HK-2 (cell line): ENCODE results near the gene ARHGAP19.
A peak's percentile ranks its signal among the peaks of the same experiment; 100 is the strongest.

ENCODE experiments used
- DNase-seq: peaks from one replicate; pipeline ENCODE4 v3.0.0-alpha.2; 2018; ENCODE audit not compliant: unreplicated experiment

Gene ARHGAP19

DNA sequence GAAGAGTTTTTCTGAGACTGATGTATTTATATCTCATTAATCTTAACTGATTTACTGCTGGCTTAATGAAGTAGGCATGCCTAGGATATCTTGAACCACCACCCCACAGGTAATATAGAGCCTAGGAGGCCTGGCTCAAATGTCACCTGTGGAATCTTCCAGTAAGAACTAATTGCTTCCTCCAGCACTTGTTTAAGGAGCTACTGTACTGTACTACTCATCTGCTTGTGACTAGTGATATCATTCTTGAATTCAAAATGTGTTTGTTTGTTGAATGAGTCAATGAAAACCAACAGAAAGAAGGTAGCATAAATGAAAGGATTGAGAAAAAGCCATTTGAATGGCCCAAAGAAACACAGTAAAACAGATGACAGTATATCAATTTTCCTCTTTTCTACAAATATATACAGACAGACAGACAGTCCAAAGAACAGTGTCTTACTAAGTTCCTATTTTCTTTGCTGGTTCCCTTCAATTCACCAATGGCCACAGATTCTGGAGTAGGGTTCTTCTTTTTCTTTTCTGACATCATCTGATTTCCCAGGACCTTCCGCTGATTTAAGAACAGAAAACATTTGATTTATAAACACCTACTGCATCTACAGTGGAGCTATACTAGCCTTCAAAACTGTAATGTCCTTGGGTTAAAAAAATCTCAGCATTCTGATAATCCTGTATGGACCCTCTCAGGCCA lies 63.0 kb downstream of the ARHGAP19 start:
- no peak for DNase-seq

DNA sequence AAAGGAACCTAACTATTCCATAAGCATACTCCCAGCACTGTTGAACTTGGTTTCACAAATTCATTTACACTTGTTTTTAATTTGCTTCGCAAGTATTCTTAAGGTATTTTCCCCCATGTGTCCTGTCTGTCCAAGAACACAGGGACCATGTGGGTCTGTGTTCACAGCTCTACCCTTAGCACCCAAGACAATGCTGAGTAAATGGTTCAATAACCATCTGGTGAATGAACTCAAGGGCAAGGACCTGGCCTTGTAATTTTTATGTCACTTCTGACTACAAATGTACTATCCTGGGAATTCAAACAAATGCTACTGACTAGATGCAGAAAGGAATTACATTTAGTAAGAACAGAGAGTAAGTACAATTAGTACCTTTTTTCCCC lies 63.7 kb downstream of the ARHGAP19 start:
- DNase-seq, result no peak

DNA sequence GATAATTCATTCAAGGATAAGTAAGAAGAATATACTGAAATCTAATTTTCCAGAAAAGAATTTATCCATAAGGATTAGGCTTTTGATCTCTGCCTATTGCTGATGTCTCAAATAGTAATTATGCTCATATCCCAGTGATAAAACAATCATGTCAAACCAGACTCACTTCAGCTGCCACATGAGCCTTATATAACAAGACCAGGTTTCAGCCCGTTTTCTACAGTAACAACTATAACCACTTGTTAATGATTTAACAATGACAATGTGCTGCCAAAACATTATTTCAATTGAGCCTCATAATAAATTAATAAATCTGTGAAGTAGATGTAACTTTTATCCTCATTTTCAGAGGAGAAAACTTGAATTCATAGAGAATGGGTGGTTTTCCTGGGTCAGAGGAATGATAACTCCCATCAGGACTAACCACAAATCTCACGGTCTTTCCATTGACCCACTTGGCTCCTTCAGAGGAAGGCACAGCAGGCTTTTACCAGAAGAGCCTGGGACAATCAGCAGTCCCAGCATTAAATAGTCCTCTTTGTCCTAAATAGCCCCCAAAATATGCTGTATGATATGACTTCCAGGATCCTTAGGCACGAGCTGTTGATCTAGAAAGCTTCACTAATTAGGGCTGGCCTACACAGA lies 64.2 kb downstream of the ARHGAP19 start:
- DNase-seq, result no peak

DNA sequence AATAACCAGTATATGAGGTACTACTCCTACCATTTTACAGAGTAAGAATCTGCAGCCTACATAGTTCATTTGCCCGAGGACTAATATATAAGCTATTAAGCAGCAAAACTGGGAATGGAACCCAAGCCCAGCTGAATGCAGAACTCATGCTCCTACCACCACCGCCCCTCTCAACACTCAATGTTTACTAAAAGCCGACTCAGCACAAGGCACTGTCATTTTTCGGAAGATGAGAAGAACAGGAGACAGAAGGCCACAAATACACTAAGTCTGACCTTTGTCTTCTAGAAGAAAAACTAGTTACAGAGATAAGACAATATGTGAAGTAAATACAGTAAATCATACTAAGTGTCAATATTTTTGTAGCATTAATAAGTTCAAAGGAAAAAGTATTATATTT lies 66.0 kb downstream of the ARHGAP19 start:
- no peak for DNase-seq

DNA sequence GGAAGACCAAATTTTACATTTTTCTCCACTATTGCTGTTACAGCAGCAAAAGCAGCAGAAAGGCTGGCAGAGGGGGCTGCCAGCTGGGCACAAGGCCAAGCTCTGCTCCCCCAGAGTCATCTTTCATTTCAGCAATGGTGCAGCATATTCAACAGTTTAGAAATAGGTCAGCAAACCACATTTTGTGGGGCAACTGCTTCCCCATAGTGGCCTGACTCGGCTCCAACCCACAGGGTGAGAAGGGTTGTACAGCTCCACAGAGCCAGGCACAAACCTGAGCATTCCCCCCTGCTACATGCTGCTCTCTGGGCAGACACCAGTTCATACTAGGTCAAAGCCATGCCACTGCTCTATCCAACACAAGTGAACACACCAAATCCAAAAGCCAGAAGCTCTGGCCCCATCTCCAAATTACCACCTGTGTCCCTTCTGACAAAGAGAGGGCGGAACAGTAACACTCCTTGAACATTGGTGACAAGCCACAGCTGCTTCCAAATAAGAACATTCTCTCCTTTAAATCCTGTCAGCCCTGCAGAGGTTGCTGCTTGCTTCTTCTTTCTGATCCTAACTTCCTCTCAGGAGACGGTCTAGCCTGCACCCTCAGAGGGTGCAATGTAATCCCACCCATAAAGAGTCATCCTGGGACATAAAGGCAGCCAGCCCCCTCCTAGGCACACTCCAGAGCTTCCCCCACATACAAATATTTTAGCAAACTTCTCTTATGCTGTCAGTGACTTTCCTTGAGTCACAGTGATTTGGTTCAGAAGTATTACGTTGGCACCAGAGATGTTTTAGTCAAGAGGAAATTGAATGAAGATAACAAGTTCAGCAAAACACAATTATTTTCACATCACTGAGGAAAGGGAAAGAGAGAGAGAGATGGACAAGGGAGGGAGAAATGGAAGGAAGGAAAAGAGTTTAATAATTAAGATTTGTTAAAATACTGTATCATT lies 67.7 kb downstream of the ARHGAP19 start:
- DNase-seq, result no peak

DNA sequence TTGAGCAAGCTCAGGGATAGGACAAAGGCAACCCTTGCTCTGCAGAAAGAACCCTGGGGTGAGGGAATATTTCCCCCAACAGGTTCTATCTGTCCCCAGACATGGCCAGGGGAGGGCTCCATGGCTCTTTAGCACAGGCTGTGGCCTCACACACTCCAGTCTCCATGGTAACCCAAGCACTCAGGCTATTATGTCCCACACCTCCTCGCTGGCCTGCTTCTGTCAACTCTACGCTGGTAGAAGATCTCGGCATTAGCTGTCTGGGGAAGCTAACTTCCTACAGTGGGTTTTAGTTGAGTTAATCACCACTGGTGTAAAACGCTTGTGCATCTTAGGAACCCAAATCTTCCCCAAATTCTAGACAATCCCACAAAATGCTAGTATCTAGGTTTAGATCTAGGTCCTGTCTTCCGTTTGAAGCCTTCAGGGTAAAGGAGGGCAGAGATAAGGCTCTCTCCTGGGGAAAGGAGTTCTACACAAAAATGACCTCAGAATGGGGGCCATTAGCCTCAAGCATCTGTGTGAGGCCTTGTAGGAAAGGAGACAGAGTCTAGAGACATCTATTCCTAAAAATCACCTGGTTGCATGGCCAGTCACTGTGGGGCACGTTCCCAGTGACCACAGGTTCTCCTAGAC lies 70.0 kb downstream of the ARHGAP19 start:
- DNase-seq, result no peak

DNA sequence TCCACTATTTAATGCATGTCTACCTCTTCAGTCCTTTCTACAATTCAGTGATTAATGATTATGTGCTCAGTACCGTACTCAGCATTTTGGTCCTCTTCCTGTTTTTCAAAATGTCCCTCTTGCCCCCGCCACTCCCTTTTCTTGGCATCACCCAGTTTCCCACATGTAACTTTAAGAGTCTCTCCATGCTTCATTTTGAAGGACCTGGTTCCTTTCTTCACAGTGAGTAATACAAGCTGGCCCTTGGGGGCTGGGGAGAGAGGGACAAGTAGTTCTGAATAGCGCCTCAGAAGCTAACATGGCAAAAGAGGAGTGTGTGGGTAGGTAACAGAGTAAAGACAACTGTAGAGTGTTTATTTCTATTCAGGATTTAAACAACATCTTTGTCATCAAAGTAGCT lies 72.1 kb downstream of the ARHGAP19 start:
- no peak for DNase-seq

DNA sequence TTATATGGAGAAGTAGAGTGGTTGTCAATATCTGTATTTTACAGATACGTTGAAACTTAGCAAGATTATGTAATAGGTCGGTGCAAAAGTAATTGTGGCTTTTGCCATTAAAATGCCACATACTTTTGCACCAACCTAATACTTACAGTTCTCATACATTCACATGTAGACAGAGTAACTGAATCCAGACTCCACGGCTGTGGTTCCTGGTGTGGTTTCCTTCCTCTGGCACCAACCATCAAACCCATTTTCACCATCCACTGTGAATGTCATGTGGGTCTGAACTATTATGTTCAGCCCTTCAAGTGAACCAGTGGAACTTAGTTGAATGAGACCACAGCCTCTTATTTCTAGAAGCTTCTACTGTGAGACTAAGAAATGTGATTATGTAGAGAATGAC lies 75.1 kb downstream of the ARHGAP19 start:
- no peak for DNase-seq

DNA sequence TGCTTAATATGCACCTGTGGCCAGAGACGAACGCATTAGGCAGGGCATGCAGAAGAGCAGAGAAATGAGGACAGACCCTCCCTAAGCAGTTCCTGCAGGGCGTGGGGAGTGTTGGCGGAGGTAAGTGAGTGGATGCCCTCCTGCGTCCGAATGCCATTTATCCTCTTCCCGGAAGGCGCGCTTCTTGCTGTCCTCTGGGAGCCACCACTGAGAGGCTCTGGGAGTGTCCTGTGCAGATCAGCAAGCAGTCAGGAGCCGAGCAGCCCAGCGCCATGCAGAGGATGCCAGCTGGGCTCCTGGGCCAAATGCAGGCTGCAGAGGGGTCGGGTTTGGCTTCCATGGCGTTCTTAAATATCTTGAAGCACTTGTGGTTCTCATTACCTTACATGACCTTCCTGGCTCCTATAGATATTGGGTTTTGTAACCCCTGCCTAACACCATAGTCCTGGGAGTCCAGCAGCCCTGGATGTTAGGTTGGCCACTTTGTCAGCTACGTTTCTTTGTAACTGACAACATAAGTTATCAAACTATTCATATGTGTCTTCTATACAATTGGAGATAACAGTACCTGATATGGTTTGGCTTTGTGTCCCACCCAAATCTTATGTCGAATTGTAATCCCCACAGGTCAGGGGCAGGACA lies 76.7 kb downstream of the ARHGAP19 start:
- no peak for DNase-seq

DNA sequence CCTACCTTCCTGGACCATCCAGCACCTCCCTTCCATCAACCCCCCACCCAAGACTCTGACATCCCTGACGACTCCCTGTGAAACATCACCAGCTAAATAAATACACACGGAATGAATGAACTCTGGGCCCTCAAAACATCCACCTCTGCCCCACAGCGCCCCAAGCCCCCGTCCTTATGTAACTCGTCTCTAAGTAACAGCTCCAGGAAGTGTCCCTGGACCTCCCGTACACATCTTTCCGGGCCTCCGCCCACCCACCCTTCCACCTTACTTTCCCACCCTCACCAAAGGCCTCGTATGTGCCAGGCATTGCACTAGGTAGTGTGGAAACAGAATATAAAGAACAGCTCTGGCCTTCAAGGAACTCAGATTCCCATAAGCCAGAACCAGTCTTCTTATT lies 79.0 kb downstream of the ARHGAP19 start:
- DNase-seq, result no peak

DNA sequence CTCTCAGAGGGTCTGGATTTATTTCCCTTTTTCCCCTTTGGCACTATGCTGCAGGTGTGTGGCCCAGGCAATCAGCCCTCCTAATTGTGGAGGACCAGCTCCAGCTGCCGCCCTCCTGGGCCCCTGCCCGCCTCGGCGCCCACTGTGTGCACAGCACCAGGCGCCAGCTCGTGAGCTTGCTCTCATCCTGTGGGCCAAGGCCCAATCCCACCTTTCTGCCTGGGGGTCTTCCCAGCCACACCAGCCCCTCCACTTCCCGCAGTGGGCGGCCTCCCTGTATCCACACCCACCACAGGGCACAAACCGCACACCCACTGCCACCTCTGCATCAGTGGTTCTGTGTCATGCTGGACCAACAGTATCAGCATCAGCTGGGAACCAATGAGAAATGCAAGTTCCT lies 81.2 kb downstream of the ARHGAP19 start:
- no peak for DNase-seq

DNA sequence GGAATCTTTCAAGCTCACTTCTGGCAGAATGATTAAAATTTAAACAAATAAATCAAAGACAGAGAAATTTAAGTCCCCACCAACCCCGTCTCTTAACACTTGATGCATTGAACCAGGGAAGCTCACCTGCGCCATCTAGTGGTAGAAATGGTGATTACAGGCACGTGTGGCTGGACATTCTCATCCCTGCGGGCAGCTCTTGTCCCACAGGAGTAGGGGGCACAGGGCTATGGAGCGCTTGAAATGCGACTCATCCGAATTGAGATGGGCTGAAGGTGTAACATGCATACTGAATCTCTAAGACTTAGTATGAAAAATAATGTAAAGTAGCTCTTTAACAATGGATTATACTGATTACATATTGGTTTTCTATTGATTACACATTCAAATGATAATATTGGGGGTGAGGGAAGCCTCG lies 81.9 kb downstream of the ARHGAP19 start:
- DNase-seq, result peak; percentile 81

DNA sequence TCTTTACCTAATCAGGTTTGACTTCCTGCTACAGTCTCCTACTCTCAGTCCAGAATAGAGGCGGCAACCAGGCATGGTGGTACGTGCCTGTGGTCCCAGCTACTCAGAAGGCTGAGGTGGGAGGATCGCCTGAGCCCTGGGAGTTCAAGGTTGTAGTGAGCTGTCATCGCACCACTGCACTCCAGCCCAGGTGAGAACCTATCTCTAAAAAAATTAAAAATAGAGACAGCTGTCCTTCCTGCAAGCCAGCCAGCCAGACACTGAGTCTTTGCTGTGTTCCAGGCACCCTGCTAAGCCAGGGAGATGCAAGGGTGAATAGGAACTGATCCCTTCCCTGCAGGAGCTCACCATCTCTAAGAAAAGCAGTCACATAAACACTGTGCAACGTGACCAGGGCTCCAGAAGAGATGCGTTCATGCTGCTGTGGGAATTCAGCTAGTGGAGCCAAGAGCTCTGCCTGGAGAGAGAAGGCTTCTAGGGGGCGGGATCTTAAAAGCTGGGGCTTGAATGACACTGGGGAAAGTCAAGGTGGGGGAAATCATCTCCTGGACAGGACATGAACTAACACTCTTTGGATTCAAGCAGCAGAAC lies 84.6 kb downstream of the ARHGAP19 start:
- DNase-seq, result no peak

DNA sequence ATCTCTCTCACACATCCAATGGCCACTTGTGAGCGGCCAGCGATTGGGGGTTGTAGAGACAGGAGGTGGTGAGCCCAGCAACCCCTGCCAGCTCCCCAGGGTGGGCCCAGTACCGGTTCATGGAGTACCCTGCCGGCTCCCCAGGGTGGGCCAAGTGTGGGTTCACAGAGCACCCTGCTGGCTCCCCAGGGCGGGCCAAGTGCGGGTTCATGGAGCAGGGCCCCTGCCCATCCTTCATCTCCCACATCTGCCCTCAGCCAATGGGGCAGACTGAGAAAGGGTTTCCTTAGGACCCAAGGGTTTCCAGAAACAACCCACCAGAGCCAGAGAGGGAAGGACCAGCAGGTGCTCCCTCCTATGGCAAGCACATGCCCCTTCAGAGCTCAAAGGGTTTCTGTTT lies 85.3 kb downstream of the ARHGAP19 start:
- no peak for DNase-seq

DNA sequence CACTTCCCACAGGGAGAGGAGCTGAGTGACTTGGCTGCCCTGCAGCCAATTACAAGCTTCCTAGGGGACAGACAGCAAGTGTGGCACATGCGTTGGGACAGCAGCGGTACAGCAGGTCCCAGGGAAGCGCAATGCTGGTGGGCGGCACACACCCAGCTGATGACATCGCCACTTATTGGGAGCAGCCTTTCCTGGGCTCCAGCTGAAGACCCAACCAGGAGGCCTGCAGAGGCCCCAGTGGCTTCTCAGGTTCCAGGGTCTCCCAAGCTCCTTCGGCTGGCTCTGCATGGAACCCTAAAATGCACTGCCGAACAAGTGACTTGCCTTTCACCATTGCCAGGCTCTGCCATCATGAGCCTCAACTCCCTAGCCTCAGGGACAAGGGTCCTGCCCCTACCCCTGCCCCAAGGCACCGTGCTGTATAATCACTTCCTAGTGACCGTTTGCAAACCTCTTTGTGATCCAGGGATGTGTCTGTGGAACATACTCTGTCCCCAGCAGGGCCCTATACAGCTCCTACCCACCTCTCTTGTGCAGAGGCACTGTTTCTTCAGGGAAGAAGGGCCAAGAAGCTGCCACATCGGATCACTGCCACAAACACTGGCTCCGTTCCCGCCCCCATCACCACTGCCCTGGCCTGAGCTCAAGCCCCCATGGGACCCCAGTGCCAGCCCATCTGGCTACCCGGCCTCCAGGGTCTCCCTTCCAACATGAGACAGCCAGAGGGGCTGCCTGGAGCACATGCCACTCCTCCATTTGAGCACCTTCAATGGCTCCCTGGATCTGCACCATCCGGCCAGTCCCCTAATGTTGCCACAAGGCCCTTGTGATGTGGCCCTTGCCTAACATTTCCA lies 87.4 kb downstream of the ARHGAP19 start:
- DNase-seq, result no peak

DNA sequence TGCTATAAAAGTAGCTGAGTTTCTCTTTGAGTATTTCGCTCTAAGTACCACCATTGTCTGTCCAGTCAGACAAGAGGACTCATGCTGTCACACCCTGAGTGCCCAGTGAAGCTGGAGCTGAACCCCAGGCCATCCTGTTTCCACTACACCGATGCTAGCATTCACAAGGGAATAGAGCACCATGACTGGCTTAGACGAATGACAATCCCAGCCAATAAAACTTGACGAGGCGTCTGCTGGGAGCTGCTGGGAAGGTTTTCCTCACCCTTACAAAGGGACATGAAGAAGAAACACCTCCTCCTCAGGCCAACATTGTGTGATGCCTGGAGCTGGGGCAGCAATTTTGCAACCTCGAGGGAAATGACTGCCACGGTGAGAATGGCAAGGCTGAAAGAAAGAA lies 89.2 kb downstream of the ARHGAP19 start:
- DNase-seq, result no peak

DNA sequence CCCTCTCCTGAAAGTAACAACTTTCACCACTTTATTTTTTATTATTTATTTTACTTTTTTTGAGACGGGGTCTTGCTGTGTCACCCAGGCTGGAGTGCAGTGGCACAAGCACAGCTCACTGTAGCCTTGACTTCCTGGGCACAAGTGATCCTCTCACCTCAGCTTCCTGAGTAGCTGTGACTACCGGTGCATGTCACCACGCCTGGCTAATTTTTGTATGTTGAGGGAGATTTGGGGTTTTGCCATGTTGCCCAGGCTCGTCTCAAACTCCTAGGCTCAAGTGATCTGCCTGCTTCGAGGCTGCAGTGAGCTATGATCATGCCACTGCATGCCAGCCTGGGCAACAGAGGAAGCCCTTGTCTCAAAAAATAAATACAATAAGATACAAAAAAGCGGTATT lies 91.8 kb downstream of the ARHGAP19 start:
- peak; percentile 26 for DNase-seq

DNA sequence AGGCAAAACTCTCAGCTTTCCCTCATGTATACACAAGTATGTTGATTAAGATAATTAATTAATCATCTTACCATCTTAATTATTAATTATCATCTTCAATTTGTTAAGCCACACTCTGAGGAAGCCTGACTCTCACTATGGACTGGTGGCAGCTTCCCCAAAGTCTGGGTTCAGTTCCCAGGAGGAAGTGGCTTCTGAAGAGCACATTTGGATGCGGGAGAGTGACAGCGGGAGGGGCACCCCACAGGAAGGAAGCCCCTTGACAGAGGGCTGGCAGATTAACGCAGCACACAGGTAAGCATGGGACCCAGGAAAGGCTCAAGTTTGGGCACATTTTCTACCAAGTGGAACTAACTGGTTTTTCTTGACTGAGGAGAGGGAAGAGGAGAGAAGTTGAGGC lies 93.3 kb downstream of the ARHGAP19 start:
- DNase-seq, result no peak

DNA sequence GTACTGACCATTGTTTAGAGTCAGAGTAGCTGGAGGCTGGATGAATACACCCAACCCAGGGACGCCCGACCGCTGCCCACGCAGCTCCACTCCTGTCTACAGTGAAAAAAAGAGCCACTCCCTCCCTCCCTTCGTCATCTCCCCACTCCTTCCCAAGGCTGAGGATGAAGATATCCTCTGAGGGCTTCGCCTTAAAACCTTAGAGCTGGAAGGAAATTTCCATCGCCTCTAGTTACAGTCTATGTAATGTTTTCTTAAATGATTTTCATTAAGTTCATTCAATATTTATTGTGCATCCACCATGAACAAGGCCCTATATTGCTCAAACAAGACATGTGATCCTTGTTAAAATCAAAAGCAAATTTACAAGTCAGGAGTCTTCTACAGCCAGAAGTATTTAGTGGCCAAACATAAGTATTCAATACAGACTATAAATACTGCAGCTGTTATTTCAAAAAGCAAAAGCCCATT lies 95.4 kb downstream of the ARHGAP19 start:
- no peak for DNase-seq
